Retina (tissue), 1 donor: Measurements from ENCODE around the gene OR2T27.
"Not testable (repeated sequence)": the region's sequence is repeated elsewhere in the genome, so short reads cannot be mapped to it uniquely, and the experiment has no call there.

Experiments used
- DNase-seq: peaks from one replicate; pipeline ENCODE4 v3.0.0-alpha.2; 2016

Gene OR2T27, protein sequence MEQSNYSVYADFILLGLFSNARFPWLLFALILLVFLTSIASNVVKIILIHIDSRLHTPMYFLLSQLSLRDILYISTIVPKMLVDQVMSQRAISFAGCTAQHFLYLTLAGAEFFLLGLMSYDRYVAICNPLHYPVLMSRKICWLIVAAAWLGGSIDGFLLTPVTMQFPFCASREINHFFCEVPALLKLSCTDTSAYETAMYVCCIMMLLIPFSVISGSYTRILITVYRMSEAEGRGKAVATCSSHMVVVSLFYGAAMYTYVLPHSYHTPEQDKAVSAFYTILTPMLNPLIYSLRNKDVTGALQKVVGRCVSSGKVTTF

DNA sequence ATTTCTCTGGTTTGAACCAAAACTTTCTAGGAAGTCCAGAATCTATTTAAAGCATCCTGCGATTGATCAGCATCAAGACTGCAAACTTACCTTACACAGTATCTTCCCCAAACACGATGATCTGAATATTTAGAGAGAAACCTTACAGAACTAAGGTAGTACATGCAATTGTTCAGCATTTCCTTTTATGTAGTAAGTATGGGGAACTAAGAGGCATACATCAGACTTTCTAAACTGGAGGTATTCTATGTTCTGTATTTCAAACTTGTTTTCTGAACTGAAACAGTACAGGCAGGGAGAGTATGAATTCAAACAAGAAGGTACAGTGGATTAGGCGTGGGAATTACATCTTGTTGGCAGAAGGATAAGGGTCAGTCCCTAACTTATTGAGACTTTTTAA lies at the start of gene OR2T27:
Gene OR2T27 (minus strand): TSS at position 175 of the 400 bp plus-strand sequence. CDS start 4,644 bp downstream, outside the sequence.
- DNase-seq = not testable (repeated sequence)

DNA sequence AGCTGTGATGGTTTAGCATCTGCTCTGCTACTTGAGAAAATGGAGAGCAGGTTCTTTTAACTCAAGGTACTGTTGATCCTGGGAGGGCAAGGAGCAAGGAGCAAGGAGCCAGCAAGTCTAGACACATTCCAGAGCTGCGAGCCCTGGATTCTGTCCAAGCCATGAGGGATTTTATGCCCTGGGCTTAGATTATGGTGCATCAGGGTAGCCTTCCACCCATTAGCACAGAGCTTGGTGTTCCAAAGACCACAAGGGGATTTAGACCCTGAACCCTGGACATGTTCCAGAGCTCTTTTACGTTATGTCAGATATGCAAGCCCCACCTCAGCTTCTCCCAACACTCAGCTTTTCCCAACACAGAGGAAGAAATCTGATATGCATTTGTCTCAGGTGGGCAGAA lies 49.3 kb upstream of the OR2T27 start:
- no peak for DNase-seq

DNA sequence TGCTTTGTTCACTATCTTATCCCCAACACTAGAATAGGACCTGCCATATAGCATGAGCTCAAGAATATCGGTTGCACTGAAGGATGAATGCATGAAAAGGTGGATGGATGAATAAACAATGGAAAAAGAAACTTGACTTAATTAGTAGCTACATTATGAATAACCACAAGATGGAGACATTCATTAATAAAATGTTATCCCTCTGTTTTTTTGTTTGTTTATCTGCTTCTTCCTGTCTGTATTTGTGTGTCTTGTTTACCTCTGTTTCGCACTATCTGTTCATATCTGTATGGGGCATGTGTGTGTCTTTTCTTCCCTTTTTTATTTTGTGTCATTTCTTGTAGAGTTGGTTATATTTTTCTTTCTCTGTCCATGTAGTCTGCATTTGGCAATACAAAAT lies 48.3 kb upstream of the OR2T27 start:
- no peak for DNase-seq

DNA sequence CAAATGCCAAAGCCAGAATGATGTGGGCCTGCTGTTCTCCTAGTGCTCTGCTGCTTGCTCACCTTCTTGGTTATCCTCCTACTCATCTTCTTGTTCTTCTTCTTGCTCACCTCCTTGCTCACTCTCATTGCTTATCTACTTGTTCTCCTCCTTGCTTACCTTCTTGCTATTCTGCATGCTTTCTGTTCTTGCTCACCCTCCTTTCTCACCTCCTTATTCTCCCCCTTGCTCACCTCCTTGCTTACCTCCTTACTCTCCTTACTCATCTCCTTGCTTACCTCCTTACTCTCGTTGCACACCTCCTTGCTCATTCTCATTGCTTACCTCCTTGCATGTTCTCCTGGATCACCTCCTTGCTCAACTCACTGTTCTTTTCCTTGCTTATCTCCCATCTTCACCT lies 47.4 kb upstream of the OR2T27 start, which contains the start of gene OR14I1:
Gene OR14I1 (minus strand): TSS at position 53 of the 400 bp plus-strand sequence.
- DNase-seq = no peak

DNA sequence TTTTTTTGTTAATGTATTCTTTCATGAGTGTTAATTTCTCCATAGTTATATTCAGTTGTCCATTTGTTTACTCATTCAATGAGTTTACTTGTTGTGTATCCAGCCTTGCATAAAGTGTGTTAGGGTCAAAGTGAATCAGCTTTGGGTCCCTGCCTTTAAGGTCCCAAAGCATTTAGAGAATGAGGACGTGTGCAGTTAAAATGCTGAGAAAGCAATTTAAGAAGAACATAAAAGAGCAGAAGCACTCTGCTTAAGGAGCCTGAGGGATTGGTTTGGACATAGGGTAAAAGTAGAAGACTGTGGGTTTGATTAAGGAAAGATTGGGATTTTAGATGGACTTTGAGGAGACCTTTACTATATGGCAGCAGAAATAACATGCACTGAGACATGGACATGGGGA lies 43.8 kb upstream of the OR2T27 start:
- DNase-seq = no peak

DNA sequence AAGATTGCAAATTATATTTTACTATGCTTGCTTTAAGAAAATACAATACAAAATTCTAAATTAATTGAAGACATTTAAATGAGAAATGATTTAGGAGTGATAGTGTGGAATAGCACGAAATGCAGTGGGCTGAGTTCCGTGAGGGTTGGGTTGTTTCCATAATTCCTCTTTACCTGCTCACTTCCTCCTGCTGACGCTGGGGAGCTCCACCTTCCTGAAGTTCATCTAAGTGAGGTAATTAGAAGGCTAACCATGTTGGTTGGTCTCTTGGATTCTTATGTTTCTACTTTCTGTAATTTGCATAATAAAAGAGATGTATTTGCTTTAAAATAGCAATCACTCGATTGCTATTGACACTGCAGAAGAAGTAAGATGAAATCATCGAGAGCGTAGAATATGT lies 42.6 kb upstream of the OR2T27 start:
- no peak for DNase-seq

DNA sequence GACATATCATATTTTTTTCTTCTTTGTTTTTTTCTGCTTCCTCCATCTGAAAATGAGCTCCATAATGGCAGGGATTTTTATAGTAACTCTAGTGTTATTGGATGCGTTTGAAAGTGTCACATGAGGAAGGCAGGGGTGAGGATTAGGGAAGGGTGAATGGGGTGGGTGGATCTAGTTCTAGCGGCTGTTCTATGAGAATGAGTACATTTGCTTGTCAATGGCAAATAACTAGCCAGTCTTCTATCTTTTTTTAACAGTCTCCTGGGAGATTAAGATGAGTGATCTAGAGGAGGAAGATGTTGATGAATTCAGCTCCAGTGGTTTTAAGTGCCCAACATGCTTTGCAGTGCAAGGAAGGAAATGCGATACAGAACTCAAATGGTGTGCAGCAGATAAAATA lies 41.4 kb upstream of the OR2T27 start:
- no peak for DNase-seq

DNA sequence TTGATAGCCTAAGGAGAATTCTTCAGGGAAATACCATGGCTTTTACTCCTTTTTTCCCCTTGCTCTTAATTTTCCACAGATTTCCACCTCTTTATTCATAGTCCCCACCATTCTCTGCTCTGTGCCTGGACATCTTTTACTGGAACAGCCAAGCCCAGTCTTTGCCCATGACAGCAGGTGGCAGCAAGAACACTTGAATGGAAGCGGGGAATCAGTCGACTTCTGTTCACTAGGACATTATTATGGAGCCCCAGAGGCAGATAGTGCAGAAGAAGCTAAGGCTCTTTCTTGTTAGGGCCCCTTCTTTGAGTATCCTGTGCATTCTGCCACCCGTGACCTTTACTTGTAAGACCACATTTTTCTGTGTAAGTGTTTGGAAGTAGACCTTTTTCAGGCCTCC lies 40.9 kb upstream of the OR2T27 start:
- no peak for DNase-seq

DNA sequence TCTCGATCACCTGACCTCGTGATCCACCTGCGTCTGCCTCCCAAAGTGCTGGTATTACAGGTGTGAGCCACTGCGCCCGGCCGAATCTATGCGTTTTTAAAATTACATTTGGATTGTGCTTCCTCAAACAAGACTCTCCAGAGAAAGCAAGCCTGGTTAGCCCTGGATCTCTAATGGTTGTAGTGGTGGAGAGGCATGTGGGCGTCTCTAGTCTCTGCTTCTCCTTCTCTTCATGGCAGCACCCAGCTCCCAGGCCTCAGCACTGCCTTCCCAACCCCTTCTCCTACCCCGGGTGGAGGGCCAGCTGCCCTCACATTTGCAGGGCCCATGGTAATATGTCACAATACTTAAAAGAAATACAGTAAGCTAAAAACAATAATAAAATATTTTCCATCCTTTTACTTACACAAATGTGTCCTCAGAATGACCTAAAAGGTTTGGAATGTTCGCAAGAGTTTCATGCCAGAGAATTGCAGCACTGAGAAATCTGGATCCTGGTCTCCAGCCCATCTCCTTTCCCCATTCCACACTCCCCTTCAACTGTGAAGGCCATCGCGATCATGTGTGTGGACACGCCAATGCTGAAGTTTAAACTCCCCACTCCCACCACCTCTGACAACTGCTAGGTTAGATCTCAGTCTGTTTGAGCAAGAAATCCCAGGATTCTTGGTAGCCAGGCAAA lies 40.3 kb upstream of the OR2T27 start:
- no peak for DNase-seq

DNA sequence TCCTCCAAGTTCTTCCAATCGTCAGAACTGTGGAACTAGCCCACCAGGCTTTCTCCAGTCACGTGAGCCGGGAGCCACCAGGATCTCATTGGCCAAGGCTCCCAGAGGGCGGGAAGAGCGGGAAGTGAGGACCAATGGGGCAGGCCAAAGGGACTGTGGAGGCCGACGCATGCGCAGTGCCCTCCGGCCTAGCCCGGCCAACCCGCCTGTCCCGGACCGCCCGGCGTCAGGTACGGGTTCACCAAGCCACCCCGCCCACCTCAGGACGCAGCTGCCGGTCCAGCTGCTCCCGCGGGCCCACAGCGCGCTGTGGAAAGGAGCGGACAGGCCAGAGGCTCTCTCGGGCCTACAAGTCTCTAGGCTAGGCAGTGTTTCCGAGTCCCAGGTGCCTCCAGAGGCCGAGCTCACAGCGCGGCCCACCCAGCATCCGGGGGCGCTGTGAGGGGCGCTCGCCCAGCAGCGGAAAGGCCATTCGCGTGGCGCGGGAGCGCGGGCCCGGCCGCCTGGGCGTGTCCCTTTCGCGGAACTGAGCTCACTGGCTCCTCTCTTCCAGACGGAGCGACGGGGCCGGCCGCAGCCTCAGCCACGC lies 36.3 kb upstream of the OR2T27 start:
- DNase-seq = no peak

DNA sequence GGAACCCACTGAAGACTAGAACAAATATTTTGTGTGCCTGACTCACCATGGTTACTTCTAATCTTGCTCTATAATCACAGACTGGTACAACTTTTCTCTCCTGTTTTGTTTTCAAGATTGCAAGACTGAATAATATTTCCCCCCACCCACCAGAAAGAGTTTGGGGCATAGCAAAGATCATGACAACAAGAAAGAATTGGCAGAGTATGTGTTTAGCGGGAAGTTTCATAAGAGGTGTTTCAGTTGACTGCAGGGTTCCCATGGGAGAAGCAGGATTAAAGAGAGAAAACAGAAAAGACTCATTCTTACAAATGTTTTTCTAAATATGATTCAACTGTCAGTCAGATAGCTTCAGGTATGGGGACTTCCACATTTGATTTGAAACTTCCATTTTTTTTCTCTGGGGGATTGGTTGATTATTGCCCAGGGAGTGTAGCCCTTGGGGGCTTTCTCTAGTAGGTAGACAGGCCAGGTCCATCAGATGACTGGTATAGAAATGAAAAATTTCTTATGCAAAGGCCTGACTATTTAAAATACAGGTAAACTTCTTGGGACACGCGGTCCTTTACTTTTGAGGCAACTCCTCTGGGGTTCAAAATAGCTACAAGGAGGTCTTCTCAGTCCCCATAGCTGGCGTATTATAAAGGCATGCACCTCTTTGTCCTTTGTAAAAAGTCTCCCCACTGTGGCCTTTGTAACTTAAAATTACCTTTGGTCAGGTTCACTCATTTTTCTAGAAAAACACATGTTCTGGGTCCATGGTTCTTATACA lies 33.4 kb upstream of the OR2T27 start:
- no peak for DNase-seq

DNA sequence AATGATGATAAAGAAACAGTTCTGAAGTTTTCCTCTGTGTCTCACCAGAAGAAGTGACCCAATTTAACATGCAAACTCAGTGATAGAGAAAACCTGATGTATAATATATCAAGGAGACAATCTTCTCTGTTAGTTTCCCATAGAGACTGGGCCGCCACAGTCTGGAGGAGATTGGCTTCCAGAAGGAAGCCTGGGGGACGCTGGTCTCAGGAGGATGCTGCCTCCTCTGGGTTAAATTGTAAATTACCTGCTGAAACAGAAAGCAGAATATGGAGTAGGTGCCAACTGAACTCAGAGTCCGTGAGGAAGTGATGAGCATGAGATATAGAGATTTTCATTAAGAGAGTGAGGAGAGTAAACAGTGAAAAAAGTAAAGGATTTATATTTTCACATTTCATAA lies 31.5 kb upstream of the OR2T27 start:
- DNase-seq = no peak

DNA sequence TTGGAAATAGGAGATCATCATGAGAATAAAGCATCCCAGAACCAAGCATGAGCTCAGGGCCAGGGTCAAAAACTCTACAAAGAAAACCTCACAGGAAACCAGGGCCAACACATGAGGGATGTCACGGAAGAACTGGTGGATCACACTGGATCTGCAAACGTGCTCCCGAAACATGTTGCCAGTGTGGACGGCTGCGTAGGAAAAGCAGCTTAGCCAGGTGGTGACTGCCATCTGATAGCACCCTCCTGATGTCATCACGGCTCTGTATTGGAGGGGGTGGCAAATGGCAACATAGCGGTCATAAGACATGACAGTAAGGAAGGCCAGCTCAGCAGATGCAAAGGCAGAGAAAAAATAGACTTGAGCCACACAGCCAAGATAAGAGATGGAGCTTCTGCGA lies 26.3 kb upstream of the OR2T27 start:
- DNase-seq = no peak

DNA sequence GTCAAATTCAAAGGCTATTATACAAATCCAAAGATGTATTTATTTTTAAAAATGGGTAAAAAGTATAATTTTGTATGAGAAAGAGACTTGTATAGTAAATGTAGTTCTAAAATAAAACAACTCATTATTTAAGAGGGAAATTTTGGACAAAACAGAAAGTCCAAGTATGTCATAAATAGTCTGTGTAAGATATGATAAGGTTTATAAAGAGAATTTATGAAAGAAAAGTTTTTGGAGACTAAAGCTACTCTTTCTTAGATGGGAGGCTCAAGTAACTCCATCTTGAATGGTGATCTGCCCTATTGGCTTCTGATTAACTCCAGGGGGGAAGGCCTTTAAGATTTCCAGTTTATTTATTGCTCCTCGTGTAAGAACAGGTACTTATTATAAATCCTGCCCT lies 14.7 kb upstream of the OR2T27 start:
- DNase-seq = no peak

DNA sequence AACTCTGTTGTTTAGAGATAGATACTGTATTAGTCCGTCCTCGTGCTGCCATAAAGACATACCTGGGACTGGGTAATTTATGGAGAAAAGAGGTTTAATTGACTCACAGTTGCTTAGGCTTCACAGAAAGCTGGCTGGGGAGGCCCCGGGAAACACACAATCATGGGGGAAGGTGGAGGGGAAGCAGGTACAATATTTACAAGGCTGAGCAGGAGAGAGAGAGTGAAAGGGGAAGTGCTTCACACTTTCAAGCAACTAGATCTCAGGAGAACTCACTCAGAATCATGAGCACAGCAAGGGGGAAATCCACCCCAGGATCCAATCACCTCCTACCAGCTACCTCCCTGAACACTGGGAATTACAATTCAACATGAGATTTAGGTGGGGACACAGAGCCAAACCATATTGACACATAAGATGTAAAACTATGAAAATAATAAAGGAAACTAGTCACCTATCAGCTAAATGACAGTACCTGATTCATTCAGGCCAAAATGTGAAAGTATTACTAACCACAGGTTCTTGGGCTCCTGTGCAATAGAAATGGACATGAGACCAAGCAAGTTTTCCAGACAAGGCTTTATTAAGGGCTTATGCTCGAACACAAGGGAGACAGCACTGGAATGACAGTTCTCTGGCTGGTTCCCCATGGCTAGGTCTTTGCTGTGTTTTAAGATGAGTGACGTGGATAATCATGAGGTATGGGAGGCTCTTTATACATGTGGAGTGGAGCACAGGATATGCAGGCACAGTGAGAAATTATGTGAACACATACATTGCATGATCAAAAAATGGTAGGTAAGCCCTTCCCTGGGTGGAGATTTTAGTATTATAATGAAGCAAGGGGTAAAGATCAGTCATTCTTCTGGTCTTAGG lies 8.4 kb upstream of the OR2T27 start:
- not testable (repeated sequence) for DNase-seq

DNA sequence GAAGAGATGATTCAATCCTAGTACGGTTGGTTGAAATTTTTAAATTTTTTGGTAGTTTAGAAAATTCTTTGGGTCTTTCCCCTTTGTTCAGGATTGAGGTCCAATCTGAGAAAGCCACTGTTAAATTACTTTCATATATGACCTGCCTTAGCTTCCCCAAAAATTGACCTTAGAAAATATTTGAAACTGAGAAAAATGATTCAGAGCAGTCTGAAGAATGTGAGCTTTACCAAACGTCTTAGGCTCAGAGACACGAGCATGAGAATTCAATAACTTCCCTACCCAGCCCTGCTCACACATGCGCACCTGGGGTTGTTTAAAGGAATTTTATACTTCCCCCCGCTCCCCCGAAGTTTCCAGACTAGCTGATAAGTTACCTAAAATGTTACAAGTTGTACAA lies 1.5 kb upstream of the OR2T27 start:
- DNase-seq = not testable (repeated sequence)

DNA sequence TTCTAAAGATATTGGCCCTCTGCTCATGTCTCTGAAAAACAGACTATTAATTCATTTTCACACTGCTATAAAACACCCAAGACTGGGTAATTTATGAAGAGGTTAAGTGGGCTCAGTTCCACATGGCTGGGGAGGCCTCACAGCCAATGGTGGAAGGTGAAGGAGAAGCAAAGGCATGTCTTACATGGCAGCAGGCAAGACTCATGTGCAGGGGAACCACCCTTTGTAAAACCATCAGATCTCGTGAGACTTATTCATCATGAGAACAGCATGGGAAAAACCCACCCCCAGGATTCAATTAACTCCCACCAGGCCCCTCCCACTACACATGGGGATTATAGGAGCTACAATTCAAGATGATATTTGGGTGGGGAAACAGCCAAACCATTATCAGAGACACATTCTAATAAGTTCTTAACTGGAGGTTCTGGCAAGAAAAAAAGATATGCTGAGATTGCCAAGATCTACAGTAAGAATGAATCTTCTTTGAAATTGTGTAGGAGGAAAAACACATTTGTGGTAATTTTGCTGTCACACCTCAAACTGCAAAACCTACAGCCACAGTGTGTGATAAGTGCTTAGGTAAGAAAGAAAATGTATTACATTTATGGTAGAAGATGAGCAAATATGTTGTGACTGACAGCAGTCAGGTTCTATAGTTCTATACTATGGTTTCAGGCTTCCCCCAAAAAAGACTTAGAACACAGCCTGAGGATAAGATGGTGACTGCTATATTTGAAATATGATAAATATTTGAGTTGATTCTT lies 6.4 kb downstream of the OR2T27 start:
- not testable (repeated sequence) for DNase-seq

DNA sequence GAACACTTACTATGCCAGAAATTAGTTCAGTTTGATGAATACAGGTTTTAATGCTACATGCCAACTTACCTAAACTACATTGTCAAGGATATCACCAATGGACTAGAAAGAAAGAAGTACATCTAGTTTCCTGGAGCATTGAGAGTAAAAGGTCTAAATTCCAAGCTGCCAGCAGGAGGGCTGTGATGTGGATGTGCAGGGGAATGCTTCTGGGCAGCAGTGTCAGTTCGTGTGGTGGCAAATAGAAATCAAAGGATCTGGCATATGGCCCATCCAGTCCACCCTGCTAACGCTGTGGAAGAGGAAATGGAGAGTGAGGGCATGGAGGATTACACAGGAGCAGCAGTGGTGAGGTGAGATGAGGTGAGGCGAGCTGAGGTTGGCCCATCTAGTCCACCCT lies 10.2 kb downstream of the OR2T27 start, which contains the start of gene OR2T35:
Gene OR2T35 (minus strand): TSS at position 101 of the 400 bp plus-strand sequence. CDS start 6,020 bp downstream, outside the sequence.
- DNase-seq = not testable (repeated sequence)

DNA sequence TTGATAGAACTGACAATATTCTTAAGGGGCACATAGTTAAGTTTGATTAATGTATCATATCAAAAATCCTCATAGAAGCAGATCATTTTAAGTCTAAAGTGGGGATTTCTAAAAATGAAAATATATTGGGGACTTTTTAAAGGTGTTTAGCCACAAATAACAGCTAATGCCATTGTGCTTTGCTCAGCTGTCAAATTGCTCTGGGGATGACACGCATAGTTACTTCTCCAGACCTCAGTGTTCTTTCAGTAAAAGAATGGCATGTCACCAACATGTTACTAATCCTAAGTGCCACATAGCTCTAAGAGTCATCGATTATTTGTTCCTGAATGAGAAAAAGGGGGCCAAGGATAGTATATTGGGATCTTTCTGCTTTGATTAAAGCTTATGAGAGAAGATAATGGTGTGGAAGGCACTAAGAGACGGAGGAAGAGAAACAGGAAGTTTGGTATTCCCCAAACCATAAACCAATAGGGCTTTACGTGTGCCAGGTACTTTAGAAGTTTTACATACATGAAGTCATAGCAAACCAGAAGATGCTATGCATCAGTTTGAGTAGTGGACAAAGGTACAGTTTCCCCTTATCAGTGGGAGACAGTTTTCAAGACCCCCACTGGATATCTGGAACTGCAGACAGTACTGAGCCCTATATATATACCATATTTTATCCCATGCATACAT lies 12.2 kb downstream of the OR2T27 start:
- DNase-seq = not testable (repeated sequence)

DNA sequence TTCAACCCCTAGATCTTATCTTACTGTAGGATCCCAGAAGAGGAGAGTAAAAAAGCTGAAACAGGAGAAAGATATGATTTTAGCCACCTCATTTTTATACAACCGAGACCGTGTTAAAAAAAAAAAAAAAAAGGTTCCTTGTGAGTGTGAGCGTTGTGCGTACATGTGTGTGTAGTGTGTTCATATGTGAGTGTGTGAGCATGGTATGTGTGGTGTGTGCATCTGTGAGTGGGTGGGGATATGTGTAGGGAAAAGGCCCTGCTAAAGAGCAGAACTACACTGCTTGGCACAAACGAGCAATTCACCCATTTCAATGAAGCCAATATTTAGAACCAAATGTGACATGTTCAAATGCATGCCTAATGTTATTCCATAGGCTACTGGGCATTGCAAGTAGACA lies 13.7 kb downstream of the OR2T27 start:
- not testable (repeated sequence) for DNase-seq

DNA sequence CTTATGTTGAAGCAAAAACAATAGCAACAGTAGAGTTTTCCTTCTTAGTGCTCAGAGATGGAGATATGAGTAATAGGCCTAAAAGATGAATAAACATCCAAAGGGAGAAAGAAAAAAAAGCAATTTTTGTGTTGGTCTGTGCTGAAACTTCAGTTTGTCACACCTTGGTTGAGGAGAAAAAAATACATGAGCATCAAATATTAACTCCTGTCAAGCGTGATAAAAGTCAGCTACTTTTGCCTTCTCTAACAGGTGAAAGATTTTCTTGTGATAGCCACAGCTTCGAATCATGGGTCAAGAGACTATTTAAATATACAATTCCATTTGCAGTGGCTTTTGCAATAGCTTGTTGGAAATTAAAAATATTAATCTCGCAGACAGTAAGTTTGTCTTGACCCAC lies 14.4 kb downstream of the OR2T27 start:
- not testable (repeated sequence) for DNase-seq
